Activated CD4-positive, alpha-beta T cell treated with anti-CD3 and anti-CD28 coated beads, Interleukin-2, amount 50 U/mL, for 48 hours (primary cell): Measurements from ENCODE around the gene SNX9.

Source experiments
- DNase-seq, 2 experiments: peaks; one replicate each; pipeline ENCODE4 v3.0.0-alpha.2; 2020

Gene SNX9

GRCh38 chr6:157982102-157982562 lies 159.1 kb downstream of the SNX9 start:
- peak; percentile 36 to 51 for DNase-seq

- peak in 1 of 2 experiments; percentile 21 for DNase-seq
Measured at GRCh38 chr6:157982563-157983405, 159.7 kb downstream of the SNX9 start.

GRCh38 chr6:157983406-157984119 lies 160.5 kb downstream of the SNX9 start:
- DNase-seq = no peak

- DNase-seq = no peak
Measured at GRCh38 chr6:157984128-157984527, 161.1 kb downstream of the SNX9 start.

GRCh38 chr6:157984686-157985225 lies 161.7 kb downstream of the SNX9 start:
- DNase-seq = no peak

GRCh38 chr6:157985378-157986155 lies 162.5 kb downstream of the SNX9 start:
- no peak for DNase-seq

GRCh38 chr6:157987788-157988699 lies 165.0 kb downstream of the SNX9 start:
- no peak for DNase-seq

GRCh38 chr6:157988700-157989063 lies 165.6 kb downstream of the SNX9 start:
- DNase-seq = no peak

- DNase-seq = peak in 1 of 2 experiments; percentile 26
Measured at GRCh38 chr6:157989541-157990289, 166.7 kb downstream of the SNX9 start.

GRCh38 chr6:157990321-157991066 lies 167.4 kb downstream of the SNX9 start:
- peak; percentile 22 to 38 for DNase-seq

- no peak for DNase-seq
Measured at GRCh38 chr6:157991067-157991432, 168.0 kb downstream of the SNX9 start.

GRCh38 chr6:157993076-157993475 lies 170.0 kb downstream of the SNX9 start:
- no peak for DNase-seq

- no peak for DNase-seq
Measured at GRCh38 chr6:157994125-157994795, 171.2 kb downstream of the SNX9 start.
